Measurements from ENCODE around the gene MYCT1. TPM values are rescaled to one million over a fixed set of nuclear protein-coding genes. Genes with fewer than 3 reads are reported as not detected.

MYCT1 gene
- total RNA-seq, 1 experiment from 2014 or later = not detected

- TF ChIP-seq, protein P1, sequence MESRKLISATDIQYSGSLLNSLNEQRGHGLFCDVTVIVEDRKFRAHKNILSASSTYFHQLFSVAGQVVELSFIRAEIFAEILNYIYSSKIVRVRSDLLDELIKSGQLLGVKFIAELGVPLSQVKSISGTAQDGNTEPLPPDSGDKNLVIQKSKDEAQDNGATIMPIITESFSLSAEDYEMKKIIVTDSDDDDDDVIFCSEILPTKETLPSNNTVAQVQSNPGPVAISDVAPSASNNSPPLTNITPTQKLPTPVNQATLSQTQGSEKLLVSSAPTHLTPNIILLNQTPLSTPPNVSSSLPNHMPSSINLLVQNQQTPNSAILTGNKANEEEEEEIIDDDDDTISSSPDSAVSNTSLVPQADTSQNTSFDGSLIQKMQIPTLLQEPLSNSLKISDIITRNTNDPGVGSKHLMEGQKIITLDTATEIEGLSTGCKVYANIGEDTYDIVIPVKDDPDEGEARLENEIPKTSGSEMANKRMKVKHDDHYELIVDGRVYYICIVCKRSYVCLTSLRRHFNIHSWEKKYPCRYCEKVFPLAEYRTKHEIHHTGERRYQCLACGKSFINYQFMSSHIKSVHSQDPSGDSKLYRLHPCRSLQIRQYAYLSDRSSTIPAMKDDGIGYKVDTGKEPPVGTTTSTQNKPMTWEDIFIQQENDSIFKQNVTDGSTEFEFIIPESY (IDR thresholded peaks at IDR 0.05; ENCODE audit: extremely low read depth, insufficient replicate concordance, low read length) = no peak
- TF ChIP-seq POLR2A (IDR thresholded peaks at IDR 0.05; ENCODE audit: borderline replicate concordance, extremely low read depth, insufficient read depth, insufficient read length) = no peak
- no peak for TF ChIP-seq YY1 (IDR thresholded peaks at IDR 0.05; ENCODE audit: extremely low read depth, insufficient replicate concordance, low read depth, low read length)
These were observed 7.6 kb downstream of the MYCT1 start (continued) for GRCh38 chr6:152705327-152705726.

DNA sequence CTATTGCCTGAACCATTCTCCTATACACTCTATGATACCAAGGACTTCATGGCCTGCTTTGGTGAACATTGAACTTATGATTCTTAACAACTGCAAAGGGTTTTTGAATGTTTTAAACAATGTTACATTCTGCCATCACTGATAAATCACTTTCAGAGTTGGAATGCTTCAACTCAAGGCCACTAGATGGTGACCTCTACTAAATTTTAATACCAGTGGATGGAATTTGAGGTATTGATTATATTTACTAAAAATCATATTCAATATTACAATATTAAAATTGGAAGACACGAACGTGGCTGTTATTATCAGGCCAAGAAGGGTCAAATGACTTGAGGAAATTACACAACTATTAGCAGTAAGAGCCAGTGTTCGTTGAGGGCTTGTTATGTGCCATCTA lies 18.6 kb downstream of the MYCT1 start:
- intact Hi-C loops (cut with micrococcal nuclease) = no loop called here
- H3K27me3 ChIP-seq (ENCODE audit: insufficient read depth, low read length) = no peaks in the 10 kb centered on the region
- POLR2A ChIA-PET = no interaction called here
- no TSS peak for BruUV-seq (replicated peaks)
- no peak overlapping the region for H3K9ac ChIP-seq (ENCODE audit: low read length)
- CTCF ChIA-PET = interaction anchor here (1.2 to 2.9 kb wide), 3 partner anchors 231 to 238 kb away, joined by 5 to 20 read pairs (median 8); no protein-coding TSS in a partner anchor
- DNase-seq (ENCODE audit: low read depth, low spot score) = no peak
- no peak overlapping the region for H3K4me3 ChIP-seq (replicated peaks in 1 of 2; ENCODE audit: low read depth in 1 of 2, low read length in 2 of 2)
- H3K4me2 ChIP-seq (ENCODE audit: low read length) = no peak overlapping the region
- no peaks in the 10 kb centered on the region for H3K36me3 ChIP-seq (ENCODE audit: control insufficient read depth in 1 of 2, insufficient read depth in 2 of 2, low read length in 2 of 2)
- no peaks in the 10 kb centered on the region for H4K20me1 ChIP-seq (ENCODE audit: insufficient read depth)
- H3K9me3 ChIP-seq (ENCODE audit: control insufficient read depth in 1 of 2, insufficient read depth in 1 of 2, low read depth in 1 of 2, low read length in 2 of 2) = no peaks in the 10 kb centered on the region
- H2AFZ ChIP-seq (ENCODE audit: low read depth, low read length, poor library complexity, severe bottlenecking) = no peak overlapping the region
- TF ChIP-seq, protein P1 (IDR thresholded peaks at IDR 0.05; ENCODE audit: extremely low read depth, insufficient replicate concordance, low read length) = no peak
- TF ChIP-seq EZH2 (IDR thresholded peaks at IDR 0.05) = no peak
- TF ChIP-seq RAD21 (IDR thresholded peaks at IDR 0.05; ENCODE audit: low read depth) = peak; percentile 48
- 0 out of 6 replicates have a peak, but pooled peaks of 2 of the 3 experiments have one; percentile 10 to 15 for TF ChIP-seq CTCF (IDR thresholded peaks at IDR 0.05 in 2 of 3, conservative IDR thresholded peaks at IDR 0.05 in 1 of 3; ENCODE audit: borderline replicate concordance in 1 of 3, insufficient read depth in 1 of 3, low read depth in 2 of 3, low read length in 2 of 3)
- H3K9me2 ChIP-seq (ENCODE audit: insufficient read depth) = no peaks in the 10 kb centered on the region
- RAD21 ChIA-PET (ENCODE audit: low non-redundant PET in 1 of 2, low total read pairs in 2 of 2, uncharacterized antibody in 2 of 2, unreplicated experiment in 2 of 2) = no interaction called here
- ATAC-seq = no peak
- H3K27ac ChIP-seq (ENCODE audit: low read depth, low read length) = no peak overlapping the region
- H3K79me2 ChIP-seq (ENCODE audit: insufficient read depth, low read length) = no peaks in the 10 kb centered on the region
- H3K4me1 ChIP-seq (ENCODE audit: control insufficient read depth in 1 of 2, insufficient read depth in 2 of 2, low read length in 2 of 2) = no peaks in the 10 kb centered on the region

All from HCT116 (cell line).